Left hindlimb (tissue), 1 donor: ENCODE data around the gene TBC1D30.

Experiments
- DNase-seq: peaks from one replicate; pipeline ENCODE4 v3.0.0-alpha.2; 2018

The TBC1D30 gene

DNA sequence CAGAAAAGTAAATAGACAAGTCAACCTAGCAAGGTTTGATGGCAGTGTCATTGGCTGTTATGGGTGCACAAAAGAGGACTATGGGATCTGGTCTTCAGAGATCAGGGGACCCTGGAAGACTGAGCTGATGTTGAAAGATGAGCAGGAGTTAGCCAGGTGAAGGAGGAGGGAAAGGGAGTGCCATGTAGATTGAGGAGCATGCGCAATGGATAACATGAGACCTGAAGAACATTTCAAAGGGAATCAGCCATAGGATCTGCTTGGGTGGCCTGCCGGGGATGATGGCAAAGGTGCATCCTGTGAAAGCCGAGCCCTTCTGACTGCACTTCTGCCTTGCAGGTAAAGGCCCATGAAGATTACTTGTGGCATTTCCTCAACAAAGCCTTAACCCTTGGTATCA is 90.8 kb downstream of the TBC1D30 start:
- no peak for DNase-seq

DNA sequence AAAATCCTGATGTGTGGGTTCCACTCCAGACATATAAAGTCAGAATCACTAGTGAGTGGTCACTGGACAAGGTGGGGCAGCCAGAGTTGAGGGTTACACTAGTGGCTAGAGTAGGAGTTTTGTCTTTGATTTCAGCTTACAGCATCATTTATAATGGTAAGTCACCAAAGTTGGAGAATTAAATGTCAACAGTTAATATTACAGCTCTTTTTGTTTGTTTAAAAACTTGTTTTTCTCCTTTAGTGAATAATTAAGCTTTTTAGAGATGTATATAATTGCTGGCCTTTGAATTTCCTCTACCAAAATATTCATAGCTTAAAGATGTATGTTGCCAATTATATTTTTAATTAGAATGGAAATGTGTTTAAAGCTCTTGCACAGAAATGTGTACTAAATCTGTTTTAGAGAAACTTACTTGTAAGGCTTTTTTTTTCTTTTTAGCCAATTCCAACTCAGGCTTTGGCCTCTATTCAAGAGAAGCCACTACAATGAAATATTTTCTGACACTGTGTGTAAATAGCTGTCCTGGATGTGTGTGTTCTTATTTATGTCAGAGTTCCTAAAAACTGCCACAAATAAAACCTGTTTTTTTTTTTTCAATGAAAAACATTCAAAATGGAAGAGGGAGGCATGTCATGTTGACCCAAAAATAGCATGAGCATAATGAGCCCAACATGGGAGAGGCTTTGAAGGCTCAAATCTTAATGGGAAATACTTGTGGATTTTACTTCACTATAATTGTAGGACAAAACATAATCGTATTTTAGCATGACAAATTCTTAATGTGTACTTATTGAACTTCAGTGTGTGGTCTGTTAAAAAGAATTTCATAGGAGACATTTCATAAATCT is 92.2 kb downstream of the TBC1D30 start:
- no peak for DNase-seq

DNA sequence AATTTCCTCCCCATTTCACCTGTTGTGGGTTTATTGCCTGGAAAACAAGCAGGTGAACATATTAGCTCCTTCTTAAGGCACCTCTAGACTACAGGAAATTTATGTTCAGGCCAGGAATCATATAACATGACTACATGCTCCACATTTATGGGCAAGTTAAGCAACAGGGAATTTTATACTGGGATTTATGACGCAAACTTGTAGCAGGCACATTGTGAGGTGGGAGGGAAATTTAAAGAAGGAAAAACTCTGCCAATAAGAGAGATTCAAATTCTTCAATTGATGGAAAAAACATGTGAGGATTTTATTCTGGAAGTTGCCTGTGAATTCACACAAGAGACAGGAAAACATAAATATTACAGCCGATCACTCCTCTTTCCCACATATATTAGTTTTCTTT is 93.9 kb downstream of the TBC1D30 start:
- DNase-seq, result no peak

DNA sequence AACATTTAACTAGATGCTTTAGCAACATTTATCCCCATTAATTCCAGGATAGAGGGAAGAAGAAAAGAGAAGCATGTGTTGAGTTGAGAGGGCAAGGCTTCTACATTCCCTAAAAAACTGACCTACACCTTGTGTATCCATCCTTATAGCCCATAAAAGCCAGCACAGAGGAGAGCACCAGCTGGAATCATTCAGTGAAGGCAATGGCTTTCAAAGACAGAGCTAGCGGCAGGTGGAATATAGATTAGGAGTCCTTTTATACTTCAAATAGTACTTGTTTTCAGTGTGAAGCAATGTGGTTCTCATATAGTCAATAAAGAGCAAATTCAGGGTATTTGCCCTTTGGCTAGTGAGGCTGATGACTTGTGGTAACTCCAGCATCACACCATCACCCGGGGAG is 94.4 kb downstream of the TBC1D30 start:
- DNase-seq, result no peak

DNA sequence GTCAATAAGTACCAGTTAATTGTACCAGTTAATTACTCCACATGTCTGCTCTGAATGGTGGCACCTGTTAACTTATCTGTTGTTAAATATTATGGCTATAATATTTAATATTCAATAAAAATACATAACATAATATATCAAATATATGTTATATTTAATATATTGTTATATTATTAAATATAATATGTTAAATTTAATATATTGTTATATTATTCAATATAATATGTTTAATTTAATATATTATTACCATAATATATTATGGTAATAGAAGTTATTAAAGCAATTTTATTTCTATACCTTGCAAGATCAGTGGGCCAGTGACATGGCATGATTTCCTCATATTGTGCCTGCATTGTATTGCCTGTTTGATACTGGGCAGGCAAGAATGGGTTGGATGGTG is 98.4 kb downstream of the TBC1D30 start:
- no peak for DNase-seq

DNA sequence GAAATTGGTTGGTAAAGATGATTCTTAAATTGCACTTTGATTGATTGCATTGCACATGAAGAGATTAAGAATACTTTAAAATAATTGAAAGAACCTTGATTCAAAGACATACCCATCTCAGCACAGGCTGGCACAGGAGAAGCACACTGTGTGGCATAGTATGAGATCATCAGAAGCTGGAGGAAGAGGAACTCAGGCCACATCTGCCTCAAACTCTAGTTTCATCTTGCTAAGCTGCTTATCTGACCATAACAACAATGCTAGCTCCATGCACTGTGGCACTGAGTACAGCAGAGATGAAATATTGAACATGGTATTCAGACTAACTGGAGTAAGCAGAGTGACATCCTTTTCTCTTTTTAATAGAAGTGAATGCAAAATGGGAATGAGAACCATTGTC is 99.1 kb downstream of the TBC1D30 start:
- DNase-seq, result no peak
